ENCODE measurements around the gene HLA-DPB1. TPM values are rescaled to one million over a fixed set of nuclear protein-coding genes. Genes with fewer than 3 reads are reported as not detected.

HLA-DPB1 gene
- total RNA-seq, 1 donor from 2014 or later: 94.8 TPM

DNA sequence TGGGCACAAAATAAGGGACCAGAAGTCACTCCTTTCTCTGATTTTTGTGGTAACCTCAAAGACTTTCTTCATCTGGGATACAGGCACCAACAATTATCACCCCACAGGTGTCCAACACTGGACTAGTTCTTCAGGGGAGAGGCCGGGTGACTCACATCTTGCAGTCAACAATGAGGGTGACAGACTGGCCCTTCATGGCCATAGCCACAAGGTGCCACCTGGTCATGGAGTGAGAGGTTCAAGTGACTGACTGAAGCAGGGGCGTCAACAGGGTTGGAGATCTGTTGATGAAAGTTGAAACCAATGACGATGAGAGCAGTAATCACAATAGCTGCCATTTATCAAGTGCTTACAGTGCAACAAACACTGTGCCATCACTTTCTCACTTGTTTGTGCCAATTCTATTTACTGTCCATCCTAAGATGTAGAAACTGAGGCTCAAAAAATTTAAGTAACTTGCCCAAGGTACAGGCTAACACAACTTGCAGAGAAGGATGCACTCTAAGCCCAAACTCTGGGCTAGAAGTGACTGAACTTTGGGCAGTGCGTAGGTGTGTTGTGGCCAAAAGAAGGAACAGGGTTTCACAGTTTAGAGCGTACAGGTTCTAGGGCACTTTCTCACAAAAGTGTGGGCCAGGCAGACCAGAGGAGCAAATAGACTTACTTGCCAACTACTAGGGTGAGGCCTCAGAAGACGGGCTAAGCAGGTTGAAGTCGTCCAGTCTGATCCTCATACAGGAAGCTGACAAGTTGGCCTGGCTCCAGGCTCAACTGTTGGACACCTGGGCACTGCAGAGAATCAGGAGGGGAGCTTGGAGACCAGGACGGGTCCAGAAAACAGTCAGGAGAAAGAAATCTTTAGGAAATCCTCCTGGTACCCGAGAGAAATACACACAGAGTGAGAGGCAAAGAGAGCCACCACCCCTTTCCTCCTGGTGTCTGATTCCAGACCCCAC, 30.4 kb downstream of the HLA-DPB1 start:
- intact Hi-C loops (cut with DNase I): no loop called here
- TF ChIP-seq POLR2AphosphoS5 (IDR thresholded peaks at IDR 0.05; ENCODE audit: insufficient read depth in 1 of 2, low read depth in 1 of 2) (no peak), POLR2A (IDR thresholded peaks at IDR 0.05) (no peak)
- TF ChIP-seq, protein P1, sequence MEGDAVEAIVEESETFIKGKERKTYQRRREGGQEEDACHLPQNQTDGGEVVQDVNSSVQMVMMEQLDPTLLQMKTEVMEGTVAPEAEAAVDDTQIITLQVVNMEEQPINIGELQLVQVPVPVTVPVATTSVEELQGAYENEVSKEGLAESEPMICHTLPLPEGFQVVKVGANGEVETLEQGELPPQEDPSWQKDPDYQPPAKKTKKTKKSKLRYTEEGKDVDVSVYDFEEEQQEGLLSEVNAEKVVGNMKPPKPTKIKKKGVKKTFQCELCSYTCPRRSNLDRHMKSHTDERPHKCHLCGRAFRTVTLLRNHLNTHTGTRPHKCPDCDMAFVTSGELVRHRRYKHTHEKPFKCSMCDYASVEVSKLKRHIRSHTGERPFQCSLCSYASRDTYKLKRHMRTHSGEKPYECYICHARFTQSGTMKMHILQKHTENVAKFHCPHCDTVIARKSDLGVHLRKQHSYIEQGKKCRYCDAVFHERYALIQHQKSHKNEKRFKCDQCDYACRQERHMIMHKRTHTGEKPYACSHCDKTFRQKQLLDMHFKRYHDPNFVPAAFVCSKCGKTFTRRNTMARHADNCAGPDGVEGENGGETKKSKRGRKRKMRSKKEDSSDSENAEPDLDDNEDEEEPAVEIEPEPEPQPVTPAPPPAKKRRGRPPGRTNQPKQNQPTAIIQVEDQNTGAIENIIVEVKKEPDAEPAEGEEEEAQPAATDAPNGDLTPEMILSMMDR (IDR thresholded peaks at IDR 0.05): no peak
- Histone ChIP-seq H3K27me3 (no peaks in the 10 kb centered on the region), H3K9me3 (no peaks in the 10 kb centered on the region), H3K27ac (no peak overlapping the region), H3K36me3 (no peaks in the 10 kb centered on the region), H3K4me1 (no peaks in the 10 kb centered on the region), H3K4me3 (no peak overlapping the region)
- no peak for DNase-seq (ENCODE audit: extremely low spot score in 2 of 2)

DNA sequence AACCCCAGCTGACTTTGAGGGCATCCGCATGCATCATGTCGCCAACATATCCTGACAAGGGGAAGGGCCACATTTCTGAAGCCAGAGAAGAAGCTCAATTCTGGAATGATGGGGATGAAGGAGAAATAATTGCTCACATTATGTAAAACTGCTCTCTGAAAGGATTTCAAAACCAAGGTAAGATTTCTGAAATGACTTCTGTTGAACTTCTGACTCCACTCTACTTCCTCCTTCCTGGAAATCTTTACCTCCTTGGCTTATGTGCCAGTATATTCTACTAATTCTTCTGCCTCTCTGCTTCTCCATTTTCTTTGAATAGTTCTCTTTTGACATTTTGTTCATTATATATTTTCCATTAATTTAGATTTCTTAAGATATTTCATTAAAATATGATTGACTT, 31.9 kb downstream of the HLA-DPB1 start:
- Histone ChIP-seq H3K27me3 (no peaks in the 10 kb centered on the region), H3K36me3 (no peaks in the 10 kb centered on the region), H3K4me1 (no peaks in the 10 kb centered on the region), H3K4me3 (no peak overlapping the region), H3K9me3 (no peaks in the 10 kb centered on the region), H3K27ac (no peak overlapping the region)
- intact Hi-C loops (cut with DNase I): no loop called here
- no peak for DNase-seq (ENCODE audit: extremely low spot score in 2 of 2)
- TF ChIP-seq POLR2A (IDR thresholded peaks at IDR 0.05): no peak
- no peak for TF ChIP-seq POLR2AphosphoS5 (IDR thresholded peaks at IDR 0.05; ENCODE audit: insufficient read depth in 1 of 2, low read depth in 1 of 2)
- TF ChIP-seq, protein P1 (IDR thresholded peaks at IDR 0.05): no peak

DNA sequence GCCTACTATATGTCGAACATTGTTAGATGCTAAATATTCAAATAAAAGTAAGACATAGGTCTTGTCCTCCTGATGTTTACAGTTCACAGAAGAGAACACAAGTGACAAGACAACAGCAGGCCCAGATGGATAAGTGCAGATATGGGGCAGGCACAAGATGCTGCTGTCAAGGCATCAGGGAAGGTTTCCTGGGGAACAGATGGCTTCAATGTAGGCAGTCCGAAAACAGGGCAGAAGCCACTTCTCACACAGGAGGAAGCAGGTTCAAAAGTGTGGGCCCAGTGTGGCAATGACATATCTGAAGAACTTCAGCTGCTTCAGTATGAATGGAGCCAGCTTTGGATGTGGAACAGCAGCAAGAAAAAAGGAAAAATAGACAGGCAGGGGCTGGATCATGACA, 32.5 kb downstream of the HLA-DPB1 start:
- Histone ChIP-seq H3K27ac (no peak overlapping the region), H3K9me3 (no peaks in the 10 kb centered on the region), H3K36me3 (no peaks in the 10 kb centered on the region), H3K4me3 (no peak overlapping the region), H3K27me3 (no peaks in the 10 kb centered on the region), H3K4me1 (no peaks in the 10 kb centered on the region)
- TF ChIP-seq POLR2A (IDR thresholded peaks at IDR 0.05): no peak
- TF ChIP-seq POLR2AphosphoS5 (IDR thresholded peaks at IDR 0.05; ENCODE audit: insufficient read depth in 1 of 2, low read depth in 1 of 2): no peak
- TF ChIP-seq, protein P1 (IDR thresholded peaks at IDR 0.05): no peak
- no peak for DNase-seq (ENCODE audit: extremely low spot score in 2 of 2)
- intact Hi-C loops (cut with DNase I): no loop called here

DNA sequence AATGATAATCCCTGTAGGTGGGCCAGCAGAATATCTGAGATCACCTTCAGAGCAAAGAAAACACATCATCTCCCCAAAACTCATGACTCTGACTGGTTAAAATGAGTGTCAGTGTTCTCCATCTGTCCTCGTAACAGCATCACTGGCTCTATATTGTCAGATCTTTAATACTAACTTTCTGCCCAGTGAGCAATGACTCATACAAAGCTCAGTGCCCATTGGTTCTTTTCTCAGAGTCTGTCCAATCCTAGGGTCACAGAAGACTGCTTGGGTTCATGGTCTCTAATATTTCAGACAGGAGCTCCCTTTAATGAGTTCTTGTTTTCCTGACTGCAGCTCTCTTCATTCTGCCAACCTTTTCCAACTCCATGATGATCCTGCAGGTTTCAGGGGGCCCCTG, 36.4 kb downstream of the HLA-DPB1 start:
- Histone ChIP-seq H3K36me3 (no peaks in the 10 kb centered on the region), H3K4me3 (no peak overlapping the region), H3K4me1 (no peaks in the 10 kb centered on the region), H3K27me3 (no peaks in the 10 kb centered on the region), H3K27ac (no peak overlapping the region), H3K9me3 (no peaks in the 10 kb centered on the region)
- no peak for TF ChIP-seq POLR2A (IDR thresholded peaks at IDR 0.05)
- TF ChIP-seq POLR2AphosphoS5 (IDR thresholded peaks at IDR 0.05; ENCODE audit: insufficient read depth in 1 of 2, low read depth in 1 of 2): no peak
- TF ChIP-seq, protein P1 (IDR thresholded peaks at IDR 0.05): no peak
- intact Hi-C loops (cut with DNase I): loop anchor here (10.0 kb wide), 1 partner anchor 133 kb away; no protein-coding TSS in a partner anchor
- no peak for DNase-seq (ENCODE audit: extremely low spot score in 2 of 2)

DNA sequence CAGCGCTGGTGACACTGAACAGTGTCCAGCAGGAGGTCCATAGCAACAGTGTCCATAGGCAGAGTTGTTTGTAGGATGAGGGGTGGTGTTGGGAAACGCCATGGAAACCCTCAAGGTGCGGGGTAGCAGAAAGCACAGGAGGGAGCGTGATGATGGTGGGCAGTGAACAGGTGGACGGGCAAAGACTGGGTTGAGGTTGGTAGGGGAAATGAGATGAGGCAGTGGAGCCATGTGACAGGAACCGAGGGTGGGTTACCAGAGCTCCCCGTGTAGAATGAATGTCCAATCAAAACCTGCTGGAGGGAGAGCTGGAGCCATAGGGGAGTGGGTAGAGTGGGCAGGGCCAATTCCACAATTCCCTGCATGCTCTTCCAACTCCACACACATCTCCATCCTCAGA, 38.0 kb downstream of the HLA-DPB1 start:
- Histone ChIP-seq H3K4me1 (no peaks in the 10 kb centered on the region), H3K4me3 (no peak overlapping the region), H3K9me3 (no peaks in the 10 kb centered on the region), H3K27me3 (no peaks in the 10 kb centered on the region), H3K36me3 (no peaks in the 10 kb centered on the region), H3K27ac (no peak overlapping the region)
- DNase-seq (ENCODE audit: extremely low spot score in 2 of 2): no peak
- no peak for TF ChIP-seq POLR2A (IDR thresholded peaks at IDR 0.05)
- no peak for TF ChIP-seq POLR2AphosphoS5 (IDR thresholded peaks at IDR 0.05; ENCODE audit: insufficient read depth in 1 of 2, low read depth in 1 of 2)
- TF ChIP-seq, protein P1 (IDR thresholded peaks at IDR 0.05): no peak
- intact Hi-C loops (cut with DNase I): loop anchor here (10.0 kb wide), 1 partner anchor 131 kb away; no protein-coding TSS in a partner anchor

Measured in vagina (tissue), 2 donors.